Activated T-cell treated with anti-CD3 and anti-CD28 coated beads, Interleukin-2, amount 50 U/mL, for 1 hour (primary cell): Measurements from ENCODE around the gene B4GAT1.
"Not testable (repeated sequence)": the region's sequence is repeated elsewhere in the genome, so short reads cannot be mapped to it uniquely, and the experiment has no call there.

ENCODE experiments used
- DNase-seq: peaks from one replicate; pipeline ENCODE4 v3.0.0-alpha.2; 2020

B4GAT1 gene

DNA sequence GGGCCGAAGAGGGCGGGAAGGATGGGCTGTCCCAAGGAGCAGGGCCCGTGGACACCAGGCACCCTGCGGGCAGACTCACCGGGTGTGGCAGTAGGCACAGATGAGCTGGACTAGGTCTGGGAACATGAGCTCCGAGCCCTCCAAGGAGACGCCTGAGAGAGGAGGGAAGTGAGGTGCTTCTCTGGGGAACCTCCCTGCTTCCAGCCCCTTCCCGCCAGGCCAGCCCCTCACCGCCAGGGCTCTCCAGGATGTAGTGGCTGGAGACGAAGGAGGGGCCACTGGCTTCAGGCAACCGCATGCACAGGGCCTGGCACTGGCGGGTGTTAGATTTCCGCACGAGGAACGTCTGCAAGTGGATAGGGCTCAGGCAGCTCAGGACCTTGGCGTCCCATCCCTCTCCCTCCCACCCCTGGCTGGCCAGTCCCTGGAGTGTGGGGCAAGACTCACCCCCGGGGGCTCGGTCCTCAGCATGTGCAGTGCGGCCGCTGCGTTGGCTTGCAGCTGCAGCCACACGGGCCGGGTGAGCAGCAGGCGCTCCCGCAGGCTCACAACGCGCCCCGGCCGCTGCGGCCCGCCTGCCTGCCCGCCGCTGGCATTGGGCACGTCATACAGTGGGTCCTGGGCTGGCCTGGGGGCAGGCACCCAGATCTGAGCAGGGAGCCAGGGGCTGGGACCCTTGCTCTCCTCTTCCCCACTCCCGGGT is 11.7 kb downstream of the B4GAT1 start:
- DNase-seq, result peak; percentile 21

DNA sequence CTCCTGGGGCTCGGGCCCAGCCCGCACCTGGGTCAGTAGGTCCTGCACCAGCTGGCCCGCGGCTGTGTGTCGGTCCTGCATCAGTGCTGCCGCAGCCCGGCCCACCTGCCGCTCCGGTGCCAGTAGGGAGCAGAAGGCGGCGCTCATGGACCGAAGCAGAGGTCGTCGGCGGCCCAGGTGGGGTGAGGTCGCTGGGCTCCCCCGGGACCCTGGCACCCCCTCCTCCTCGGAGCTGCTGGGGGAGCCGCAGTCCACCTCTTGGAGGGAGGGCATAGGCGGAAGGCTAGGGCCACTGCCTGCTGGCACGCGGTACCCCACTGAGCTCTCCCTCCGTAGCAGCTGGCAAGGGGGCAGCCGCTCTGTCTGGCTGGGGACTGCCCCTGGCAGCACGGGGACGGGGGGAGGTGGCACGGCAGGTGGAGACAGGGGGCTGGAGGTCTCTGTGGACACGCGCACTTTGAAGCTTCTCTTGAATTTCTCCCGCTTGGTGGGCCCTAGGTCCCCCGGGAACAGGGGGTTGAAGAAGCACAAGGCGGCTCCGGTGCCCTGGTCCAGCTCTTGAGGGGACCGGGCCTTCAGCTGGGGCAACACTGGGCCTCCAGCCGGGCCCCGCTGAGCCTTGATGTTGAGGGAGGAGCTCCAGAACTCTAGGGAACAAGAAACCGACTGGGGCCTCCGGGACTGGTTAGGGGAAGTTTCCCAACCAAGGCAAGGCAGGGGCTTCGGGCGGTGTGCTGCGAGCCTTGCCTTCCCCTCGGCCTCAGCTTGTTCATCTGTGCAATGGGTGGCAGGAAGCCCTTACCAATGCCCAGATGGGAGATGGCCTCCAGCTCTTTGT is 12.6 kb downstream of the B4GAT1 start:
- no peak for DNase-seq

DNA sequence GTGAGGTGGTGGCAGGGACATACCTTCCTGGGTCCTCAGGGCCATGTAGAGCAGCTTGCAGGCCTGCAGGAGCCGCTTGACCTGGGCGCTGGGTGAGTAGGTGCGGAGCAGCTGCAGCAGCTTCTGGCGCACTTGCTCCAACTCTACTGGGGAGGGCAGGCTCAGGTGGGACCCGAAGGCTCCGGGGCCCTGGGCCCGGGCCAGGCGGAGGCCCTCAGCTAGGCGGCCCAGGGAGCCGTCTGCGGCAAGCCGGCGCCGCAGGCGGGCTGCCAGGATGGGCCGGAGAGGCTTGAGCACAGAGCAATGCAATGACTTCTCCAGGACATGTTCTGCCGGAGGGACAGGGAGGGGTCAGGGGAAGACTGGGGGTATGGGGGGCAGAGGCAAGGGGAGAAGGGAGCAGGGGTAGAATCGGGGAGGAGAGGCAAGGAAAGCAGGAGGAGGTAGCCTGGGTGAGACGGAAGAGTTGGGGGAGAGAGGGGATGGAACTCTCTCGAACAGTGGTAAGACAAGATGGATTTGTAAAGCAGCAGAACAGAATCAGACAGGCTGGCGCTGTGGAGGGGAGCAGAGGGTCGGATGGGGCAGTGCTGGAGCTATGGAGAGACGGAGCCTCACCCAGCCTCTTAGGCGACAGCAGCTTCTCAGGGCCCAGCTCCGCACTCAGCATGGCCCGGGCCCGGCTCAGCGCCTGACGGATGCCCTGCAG is 13.4 kb downstream of the B4GAT1 start:
- peak; percentile 11 for DNase-seq

DNA sequence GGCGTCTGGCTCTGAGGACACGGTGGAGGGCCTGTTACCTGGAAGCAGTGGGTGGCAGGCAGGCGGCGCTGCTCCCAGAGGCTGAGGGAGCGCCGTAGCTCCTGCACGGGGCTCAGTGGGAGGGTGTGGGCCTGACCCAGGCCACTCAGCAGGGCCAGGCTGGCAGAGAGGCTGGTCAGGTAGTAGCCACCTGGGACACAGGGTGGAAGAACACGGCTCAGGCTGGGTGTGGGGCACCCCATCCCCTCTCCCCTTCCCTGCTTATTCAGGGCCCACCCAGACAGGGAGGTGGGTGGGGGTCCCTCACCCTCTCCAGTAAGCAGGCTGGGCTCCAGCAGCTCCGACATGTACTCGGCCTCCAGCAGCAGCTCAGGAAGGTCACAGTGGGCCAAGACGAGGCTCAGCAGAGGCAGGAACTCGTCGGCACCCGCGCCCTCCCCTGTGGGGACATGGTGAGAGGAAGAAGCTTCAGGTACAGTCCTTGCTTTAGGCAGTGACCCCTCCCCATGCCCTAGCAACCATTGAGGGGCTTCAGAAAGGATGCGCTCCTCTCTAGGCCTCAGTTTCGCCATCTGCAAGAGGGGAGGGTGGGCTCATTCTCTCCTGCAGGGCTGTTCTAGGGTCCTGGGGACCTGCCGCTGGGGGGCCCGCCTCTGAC is 14.1 kb downstream of the B4GAT1 start:
- no peak for DNase-seq

DNA sequence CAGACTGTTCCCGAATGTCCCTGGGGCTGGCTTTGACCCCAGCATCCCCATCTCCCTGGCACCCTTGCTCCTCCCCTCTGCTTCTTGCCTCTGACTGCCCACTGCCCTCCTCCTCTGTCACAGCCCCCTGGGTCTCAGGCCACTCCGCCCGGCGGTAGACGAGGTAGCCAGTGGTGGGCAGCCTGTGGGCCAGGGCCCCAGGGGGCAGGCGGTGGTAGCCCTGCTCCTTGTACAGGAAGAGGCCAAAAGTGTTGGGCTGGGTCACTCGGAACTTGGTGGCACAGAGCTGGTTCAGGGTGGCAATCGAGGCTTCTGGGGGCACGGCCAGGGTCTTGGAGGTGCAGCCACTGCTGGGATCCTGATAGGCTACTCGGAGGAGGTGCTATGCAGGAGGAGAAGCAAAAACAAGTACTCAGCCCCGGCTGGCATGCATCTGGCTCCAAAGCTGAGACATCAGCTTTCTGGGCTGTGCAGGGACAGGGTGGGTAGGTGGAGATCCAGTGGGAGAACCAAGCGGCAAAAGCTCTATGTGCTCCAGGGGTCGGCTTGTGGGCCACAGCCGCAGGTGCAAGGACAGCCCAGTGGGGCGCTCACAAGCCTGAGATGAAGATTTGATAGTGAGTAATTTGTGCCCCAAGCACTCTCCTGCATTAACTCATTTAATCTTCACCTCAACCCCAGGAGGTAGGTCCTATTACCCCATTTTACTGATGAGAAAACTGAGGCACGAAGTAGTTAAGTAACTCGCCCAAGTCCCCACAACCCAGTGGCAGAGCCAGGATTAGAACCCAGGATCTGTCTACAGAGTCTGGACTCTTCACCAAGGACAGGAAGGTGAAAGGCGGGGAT is 14.8 kb downstream of the B4GAT1 start:
- no peak for DNase-seq

DNA sequence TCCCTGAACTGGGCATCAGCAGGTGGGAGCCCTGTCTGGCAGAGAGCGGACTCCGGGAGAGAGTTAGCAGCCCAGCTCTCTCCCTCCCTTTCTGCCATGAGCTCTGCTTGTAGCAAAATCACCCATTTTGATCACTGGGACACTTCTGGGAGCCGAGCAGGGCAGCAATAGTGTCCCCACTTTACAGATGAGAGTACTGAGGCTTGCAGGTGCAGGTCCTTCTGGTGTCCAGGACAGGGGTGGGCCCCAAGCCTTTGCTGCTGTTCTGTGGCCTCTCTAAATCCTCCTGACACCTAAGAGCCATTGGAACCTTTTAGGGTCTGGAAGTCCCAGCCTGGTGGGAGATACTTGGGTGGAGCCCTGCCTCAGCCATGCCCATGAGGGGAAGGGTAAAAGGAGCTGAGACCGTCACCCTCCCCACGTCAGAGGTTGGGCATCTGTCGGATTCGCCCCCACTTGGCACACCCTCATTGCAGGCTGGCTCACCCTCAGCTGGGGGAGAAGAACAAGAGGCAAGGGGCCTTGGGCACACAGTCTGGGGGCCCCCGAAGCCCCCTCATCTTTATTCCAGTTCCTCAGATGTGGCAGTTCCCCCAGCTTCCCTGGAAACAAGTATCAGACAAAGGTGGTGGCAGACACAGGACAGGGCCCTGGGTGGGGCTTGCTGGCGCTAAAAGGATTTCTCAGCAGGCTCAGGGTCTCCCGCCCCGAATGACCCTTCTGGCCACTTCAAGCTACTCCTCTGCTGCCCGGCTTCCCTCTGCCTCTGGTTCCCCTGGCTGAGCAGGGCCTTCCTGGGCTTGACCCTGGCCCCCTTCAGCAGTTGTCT is 15.7 kb downstream of the B4GAT1 start:
- DNase-seq, result no peak

DNA sequence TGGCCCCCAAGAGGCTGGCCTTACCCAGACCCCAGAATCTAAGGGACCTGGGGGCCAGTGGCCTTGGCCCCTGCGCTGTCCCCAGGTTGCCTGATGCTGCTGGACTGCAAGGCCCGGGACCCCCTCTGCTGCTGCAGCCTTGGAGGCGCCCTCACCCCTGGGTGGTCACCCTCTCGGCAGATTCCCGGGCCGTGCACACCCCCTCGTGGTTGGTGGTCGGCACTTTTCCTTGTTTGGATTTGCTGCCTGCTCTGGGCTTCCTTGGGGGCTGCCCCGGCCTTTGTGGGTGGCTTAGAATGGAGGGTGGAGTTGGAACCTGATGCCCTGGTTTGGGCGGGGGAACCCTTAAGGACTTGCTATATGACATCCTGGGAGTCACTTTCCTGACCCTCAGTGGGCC is 16.5 kb downstream of the B4GAT1 start:
- DNase-seq, result no peak

DNA sequence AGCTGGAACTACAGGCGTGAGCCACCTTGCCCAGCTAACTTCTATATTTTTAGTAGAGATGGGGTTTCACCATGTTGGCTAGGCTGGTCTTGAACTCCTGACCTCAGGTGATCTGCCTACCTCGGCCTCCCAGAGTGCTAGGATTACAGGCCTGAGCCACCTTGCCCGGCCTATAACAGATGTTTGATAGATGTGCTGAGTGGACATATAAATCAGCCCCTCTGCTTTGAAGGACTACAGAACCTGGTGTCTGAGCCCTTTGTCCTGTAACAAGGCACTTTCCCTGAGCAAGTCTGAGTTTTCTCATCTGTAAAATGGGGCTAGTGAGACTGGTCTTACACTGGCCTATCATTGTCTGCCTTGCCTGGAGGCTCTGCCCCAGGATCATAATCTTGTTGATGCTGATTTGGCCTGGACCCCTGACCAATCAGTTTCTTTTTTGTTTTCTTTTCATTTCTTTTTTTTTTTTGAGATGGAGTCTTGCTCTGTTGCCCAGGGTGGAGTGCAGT is 18.2 kb downstream of the B4GAT1 start:
- no peak for DNase-seq

DNA sequence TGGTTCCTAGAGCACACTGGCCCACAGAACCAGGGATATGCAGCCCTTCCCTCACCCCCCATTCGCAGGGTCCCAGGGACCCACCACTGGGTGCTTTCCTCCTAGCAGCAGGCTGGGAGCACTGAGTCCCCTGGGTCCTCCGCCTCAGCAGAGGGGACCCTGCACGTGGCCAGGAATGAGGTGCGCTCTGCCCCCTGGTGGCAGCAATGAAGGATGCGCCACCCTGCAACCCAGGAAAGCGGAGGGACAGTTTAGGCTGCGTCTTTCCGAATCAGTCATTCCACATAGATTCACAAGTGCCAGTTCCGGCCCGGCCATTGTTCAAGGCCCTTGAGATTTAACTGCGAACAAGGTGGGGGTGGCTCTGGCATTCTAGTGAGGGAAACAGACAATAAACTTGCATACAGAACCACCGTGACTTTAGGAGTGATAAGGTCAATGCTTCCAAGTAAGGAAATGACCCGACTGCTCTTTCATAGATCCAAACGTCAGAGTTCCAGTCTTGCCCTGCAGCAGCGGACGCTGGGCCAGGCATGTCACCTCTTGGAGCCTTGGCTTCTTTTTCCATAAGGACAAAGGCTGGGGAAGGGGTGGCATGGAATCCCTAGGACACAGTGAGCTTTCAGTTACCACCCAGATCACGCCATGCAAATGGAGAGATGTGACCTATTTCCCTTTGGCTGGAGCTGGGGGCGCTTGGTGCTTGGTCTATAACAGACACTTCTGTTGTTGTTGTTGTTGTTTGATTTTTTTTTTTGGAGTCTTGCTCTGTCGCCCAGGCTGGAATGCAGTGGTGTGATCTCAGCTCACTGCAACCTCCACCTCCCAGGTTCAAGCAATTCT is 18.9 kb downstream of the B4GAT1 start:
- DNase-seq, result peak; percentile 85

DNA sequence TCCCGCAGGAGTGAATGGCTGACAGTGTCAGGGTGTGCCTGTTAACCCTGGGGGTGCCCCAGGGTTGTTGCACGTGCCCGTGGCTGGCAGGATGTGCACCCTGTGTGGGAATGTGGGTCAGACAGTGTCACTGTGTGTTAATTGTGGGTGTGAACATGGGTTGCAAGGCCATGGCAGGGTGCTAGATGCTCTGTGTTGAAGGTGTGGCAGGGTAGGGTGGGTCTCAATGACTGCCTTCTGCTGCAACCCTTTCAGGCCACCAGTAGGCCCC is 19.5 kb downstream of the B4GAT1 start:
- no peak for DNase-seq

DNA sequence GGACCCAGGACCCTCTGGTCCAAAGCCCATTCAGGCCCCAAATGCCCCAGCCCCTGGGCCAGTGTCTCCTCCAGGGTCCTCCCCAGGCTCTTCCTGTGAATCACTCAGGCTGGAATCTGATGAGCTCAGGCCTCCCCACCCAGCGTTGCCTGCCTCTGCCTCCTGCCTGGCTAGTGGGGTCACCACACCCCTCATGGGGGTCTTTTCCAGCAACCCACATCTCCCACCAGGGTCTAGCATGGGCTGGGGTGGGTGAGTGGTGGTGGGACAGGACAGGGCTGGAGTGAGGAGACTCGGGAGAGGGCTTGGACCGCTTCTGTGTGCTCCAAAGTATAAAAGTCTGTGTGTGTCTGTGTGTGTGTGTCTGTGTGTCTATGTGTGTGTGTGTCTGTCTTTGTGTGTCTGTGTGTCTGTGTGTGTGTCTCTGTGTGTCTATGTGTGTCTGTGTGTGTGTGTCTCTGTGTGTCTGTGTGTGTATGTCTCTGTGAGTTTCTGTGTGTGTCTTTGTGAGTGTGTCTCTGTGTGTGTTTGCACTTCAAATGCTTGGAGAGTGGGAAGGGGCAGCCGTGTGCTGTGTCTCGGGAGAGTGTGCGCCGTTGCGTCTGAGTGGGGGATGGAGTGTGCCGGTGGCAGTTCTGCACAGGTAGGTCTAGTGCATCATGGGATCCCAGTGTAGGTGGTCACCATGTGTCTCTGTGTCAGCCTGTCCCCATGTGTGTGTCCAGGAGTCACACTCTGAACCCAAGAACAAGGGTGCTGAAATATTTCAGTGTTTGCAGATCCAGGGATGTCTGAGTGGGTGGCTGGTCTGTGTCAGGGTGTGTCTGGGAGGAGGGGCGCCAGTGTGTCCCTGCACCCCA is 20.0 kb downstream of the B4GAT1 start:
- DNase-seq, result no peak

DNA sequence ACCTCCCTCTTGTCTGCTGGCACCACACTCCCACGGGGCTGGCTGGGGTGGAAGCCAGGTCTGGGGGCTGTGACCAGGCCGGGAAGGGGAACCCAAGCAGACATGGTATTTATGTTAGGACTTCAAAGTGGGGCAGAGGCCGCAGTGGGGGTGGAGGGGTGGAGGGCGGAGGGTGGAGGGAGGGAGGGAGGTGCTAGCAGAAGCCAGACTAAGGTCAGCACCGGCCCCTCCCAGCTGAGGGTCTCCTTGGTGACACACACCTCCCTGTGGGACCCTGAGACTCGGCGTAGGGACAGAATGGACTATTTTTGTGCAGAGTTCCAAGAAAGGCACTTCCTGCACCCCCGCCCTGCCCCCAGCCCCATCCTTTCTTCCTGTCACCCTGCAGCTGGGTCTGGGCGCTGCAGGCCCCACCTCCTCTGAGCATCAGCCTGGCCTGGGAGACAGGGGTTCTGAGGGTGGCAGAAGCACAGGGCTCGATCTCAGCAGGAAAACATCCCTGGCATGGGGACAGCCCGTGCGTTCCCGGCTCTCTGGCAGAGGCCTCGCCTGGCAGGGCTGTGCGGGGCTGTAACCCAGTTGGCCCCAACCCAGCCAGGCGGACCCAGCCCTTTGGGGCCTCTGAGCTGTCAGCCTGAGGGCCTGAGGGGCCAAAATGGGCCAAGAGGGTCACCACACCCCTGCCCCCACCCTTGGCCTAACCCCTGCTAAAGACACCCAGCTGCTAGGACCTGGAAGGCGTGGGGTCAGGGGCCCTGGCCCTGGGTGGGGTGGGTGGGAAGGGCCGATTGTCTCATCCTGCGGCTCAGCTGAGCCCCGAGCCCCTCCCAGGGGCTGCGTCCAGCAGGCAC is 20.9 kb downstream of the B4GAT1 start:
- DNase-seq, result peak; percentile 38

DNA sequence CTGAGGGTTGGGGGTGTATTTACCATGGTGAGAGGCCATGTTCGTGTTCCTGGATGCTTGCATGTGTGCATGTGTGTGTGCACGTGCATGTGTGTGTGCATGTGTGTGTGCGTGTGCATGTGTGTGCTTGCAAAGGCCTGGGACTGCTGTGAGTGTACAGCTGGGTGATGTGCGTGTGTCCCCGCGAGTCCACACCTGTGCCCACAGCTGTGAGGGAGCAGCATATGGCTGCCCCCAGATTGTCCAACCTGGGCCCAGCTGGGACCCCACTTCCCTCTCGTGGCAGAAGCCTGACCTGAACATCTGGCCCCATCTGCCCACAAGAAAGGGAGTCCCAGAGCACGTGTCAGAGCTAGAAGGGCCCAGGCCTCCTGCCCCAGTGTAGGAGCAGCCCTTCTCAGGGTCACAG is 22.2 kb downstream of the B4GAT1 start:
- DNase-seq, result no peak

DNA sequence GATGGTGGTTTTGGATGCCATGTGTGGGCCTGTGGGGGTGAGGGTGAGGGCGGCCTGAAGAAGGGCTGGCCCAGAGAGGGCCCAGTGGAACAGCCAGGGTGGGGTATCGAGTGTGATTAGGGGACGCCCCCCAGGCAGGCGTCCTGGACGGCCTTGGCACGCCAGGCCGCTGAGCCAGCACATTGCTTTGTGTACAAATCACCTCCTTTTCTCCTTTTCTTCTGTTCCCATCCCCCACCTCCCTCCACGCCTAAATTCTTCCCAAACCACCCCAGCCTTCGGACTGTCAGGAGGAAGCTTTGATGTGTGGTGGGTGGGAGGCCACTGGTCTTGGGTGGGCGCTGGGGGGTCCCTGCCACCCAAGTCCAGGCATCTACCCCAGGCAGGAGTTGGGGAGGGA is 22.8 kb downstream of the B4GAT1 start:
- DNase-seq, result no peak

DNA sequence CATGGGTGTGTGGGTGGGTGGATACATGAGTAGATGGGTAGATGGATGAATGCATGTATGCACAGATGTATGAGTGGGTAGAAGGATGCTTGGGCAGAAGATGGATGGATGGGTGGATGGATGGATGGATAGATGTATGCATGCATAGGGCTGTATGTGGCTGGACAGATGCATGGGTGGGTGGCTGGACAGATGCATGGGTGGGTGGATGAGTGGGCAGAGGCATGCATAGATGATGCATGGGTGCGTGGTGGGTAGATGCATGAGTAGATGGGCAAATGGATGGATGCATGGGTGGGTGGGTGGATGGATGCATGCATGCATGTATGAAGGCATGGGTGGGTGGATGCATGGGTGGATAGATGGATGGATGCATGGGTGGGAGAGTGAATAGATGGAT is 23.7 kb downstream of the B4GAT1 start:
- DNase-seq, result no peak

DNA sequence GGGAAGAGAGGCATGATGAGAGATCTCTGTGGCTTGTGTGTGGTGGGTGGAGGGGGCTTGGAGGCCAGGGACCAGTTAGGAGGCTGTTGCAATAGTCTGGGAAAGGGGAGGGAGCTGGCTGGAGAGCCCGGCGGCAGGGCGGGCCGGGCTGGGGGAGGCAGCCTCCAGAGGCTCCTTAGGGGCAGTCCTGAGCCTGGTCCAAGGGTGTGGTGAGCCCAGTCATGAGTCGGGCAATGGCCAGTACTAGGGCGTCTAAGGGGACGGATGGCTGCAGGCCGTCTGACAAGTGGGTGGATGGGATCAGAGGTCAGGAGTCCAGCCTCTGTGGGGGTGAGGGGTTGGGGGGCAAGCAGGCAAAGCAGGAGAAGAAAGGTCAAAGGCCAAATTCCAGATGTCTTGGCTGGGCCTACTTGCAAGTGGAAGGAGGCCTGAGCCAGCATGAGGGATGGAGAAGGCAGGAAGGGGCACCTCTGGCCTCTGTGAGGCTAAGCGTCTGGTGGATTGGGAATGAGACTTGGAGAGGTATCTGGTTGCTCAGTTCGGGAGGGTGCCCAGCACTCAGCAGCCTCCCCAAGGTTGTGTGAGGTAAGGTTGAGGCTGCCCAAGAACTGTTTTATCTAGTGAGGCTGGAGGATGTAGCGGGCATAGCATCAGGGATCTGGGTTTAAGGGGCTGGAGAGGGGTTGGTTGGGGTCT is 24.5 kb downstream of the B4GAT1 start:
- no peak for DNase-seq

DNA sequence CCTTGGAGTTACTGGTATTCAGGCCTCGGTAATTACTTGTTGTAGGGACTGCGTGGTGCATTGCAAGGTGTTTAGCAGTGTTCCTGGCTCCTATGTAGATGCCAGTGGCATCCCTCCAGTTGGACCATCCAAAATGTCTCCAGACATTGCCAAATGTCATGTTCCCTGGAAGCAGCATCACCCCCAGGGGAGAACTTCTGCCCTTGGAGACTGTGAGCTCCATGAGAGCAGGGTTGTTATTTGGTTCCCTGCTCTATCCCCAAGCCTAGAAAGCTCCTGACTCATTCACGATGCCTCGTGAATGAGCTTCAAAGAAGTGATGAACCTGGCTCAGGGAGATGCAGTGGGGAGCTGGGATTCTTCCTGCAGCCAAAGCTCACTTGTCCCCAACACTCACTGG is 25.8 kb downstream of the B4GAT1 start:
- DNase-seq, result no peak

DNA sequence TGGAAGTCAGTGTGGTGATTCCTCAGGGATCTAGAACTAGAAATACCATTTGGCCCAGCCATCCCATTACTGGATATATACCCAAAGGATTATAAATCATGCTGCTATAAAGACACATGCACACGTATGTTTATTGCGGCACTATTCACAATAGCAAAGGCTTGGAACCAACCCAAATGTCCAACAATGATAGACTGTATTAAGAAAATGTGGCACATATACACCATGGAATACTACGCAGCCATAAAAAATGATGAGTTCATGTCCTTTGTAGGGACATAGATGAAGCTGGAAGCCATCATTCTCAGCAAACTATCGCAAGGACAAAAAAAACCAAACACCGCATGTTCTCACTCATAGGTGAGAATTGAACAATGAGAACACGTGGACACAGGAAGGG is 26.7 kb downstream of the B4GAT1 start:
- not testable (repeated sequence) for DNase-seq
